IPS DF 19.7 (cell line): ENCODE results near the gene CCDC32.

Experiments used
- DNase-seq: peaks from one replicate; pipeline ENCODE4 v3.0.0-alpha.2; 2013; ENCODE audit warnings: low read depth, low spot score

Gene CCDC32

DNA sequence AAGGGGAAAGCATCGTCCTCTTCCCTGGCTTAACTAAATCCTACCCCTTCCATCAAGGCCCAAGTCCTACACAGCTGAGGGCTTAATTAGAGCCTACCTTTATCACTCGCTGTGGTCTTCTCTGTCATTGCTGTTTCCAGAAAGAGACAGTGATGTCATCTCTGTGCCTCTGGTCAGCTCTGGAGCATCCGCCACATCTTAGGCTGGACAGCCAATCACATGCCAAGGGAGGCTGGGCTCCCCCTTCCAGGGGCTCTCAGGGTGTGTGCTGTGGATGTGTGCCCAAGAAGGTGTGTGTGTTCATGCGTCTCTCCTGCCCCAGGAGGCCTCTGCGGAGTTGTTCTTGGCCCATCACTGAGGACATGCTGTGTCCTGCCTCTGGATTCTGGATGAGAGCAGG, 51.2 kb downstream of the CCDC32 start:
- DNase-seq, result no peak

DNA sequence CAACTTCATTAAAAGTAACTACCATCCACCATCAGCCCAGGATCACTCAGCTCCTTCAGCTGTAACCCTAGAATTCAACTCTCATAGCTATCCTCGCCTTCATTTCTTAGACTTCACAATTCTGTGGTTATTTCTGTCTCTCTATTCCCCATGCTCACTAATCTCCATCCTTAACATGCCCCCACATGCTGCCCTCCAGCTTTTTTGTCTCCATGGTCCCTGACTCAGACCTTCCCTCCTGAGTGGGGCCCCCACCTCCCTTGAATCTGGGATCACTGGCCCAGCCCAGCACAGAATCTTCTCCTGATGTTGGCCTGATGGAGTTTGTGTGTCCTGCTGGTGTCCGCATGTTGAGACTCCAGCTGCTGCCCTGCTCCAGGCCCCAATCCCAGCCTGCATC, 52.4 kb downstream of the CCDC32 start:
- DNase-seq, result no peak

DNA sequence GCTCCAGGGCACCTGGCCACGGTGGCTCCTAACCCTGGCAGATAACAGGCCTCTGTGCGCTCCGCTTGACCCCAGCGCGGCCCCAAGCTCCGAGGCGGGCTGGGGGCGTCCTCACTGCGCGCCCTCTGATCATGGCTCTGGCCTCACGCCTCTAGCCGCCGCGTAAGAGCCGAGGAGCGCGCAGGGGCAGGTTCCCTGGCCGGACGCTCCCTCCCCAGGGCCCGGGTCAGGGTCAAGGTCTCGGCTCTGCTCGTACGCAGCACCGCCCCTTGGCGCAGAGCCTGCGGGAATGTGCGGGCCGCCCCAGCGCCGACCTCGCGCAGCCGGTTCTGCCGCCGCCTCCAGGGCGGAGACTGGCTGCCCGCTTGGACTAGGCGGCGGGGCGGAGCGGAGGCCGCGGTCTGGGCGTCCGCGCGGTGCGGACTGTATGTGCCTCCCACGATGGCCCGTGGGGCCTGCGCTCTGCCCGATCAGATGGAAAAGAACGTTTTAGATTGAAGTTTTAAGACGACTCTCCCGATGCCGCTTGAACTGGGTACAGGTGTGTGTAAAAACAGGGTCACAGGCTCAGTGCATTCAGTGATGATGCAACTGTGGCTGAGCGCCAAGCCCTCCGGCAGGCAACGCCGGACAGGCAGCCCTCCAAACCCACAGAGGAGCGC, 53.2 kb downstream of the CCDC32 start:
- DNase-seq, result no peak

DNA sequence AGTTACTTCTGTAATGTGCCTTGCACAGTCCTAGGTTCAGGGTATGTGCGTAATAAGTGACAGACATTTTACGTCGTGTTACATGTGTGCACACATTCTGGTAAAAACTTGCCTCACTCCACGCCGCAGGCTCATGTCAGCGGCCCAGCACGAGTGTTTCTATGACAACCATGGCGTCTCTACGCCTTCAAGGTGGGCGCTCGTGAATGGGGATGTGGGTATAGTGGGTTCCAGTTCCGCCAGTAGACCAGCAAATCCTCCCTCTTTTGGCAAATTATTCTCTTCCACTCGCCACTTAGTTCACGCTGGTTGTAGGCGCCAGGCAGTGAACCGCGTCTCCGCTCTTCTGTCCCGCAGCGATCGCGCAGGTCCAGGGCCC, 53.8 kb downstream of the CCDC32 start:
- no peak for DNase-seq

DNA sequence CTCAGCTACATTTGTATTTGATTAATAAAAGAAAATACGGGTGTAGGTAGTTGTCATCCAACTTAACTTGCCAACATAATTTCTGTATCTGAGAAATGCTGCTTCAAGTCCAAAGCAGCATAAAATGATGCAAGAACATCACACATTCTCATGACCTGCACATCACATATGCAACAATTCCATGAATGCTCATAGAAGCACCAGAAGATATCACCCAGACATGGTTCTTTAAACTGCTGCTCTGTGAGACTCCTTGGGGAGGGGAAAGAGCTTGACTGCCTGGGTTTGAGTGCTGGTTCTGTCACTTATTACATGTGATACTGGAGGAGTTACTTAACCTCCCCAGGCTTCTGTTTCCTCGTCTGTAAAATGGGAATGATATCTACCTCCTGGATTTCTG, 54.6 kb downstream of the CCDC32 start:
- DNase-seq, result no peak

DNA sequence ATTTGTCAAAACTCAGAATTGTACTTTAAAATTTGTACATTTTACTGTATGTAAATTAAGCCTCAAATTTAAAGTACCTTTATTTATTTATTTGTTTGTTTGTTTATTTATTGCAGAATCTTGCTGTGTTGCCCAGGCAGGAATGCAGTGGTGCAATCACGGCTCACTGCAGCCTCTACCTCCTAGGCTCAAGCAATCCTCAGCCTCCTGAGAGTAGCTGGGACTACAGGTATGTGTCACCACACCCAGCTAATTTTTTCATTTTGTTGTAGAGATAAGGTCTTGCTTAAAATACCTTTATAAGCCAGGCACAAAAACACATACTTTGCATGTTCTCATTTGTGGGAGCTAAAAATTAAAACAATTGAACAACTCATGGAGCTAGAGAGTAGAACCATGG, 56.6 kb downstream of the CCDC32 start:
- DNase-seq, result no peak

DNA sequence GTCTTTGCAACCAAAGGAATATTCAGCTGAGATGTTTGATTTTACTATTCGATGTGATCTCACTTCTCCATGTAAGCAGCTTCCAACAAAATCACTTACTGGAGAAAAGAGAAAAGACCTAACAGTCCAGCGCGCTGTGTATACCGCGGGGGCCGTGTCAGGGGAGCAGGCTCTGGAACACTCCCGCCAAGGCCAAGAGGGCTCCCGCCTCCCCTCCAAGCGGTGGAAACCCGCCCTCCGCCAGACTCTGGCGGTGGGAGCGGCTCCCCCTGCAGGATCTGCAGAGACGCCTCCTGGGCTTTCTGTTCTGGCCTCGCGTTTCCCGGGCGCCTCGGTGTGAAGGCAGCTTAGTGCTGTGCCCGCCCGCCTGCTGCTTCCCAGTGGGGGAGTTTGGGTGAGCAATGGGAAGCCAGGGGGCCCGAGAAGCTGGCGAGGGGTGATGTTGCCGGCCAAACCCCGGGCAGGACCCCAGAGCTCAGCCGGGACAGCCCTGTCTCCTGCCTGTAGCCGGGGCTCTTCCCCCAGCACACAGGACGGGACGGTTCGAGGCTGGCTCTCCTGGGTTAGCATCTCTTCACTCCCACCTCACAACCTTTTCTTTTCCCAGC, 57.8 kb downstream of the CCDC32 start:
- no peak for DNase-seq
